ES-I3 (cell line): ENCODE data around the gene ZHX3.
"Not testable (repeated sequence)": the region's sequence is repeated elsewhere in the genome, so short reads cannot be mapped to it uniquely, and the experiment has no call there.

ENCODE experiments used
- H3K36me3 ChIP-seq: 2 replicates; pipeline ENCODE4 v1.6.1; 2013; ENCODE audit warnings: mild to moderate bottlenecking, low read length, control low read depth, moderate library complexity; ENCODE audit not compliant: insufficient read depth
- H3K4me1 ChIP-seq: 2 replicates; pipeline ENCODE4 v1.6.1; 2013; ENCODE audit warnings: mild to moderate bottlenecking, control low read depth, low read length; ENCODE audit not compliant: insufficient read depth
- H3K9ac ChIP-seq: 2 replicates; pipeline ENCODE4 v1.6.1; 2013; ENCODE audit warnings: low read depth, mild to moderate bottlenecking, low read length, moderate library complexity
- H3K9me3 ChIP-seq: 2 replicates; pipeline ENCODE4 v1.6.1; 2013; ENCODE audit warnings: mild to moderate bottlenecking, low read length, moderate library complexity; ENCODE audit not compliant: control insufficient read depth, insufficient read depth

ZHX3 gene

DNA sequence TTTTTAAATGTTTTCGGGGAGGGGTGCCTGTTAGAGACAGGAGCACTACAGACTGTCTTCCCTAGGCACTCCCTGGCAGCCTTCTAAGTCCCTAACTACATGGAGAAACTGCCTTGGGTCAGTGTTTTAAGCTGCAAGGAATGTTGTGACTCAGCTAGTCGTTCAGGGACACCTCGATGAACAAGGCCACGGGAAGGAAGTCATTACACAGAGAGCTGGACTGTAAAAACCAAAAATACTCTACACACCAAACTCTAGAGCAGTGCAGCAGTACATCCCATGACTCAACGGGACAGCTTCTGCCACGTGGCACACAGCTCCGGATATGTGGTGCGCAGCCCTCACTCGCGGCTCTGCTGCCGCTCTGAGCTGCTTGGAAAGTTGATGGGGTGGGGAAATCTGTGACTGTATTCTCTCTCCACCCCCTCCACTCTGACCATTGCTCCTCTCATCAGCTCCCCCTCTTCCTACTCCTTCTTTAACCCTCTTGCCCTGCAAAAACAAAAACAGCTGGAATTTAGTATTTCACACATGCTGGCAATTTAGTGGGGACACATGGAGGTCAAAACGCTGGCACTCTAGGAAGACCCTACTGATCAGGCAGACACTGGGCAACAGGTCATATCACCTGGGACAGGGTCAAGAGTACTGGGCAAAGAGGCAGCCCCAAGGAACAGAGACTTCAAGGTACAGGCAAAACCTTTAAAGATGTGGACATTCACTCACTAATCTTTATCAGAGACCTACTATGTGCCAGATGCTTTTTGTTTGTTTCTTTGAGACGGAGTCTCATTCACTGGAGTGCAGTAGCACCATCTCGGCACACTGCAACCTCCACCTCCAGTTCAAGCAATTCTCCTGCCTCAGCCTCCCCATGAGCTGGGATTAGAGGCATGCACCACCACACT, 12.2 kb upstream of the ZHX3 start:
- Histone ChIP-seq H3K36me3 (no peaks in the 10 kb centered on the region), H3K9me3 (no peaks in the 10 kb centered on the region), H3K4me1 (no peaks in the 10 kb centered on the region; the same call in 1 of the 2 replicates), H3K9ac (no peak overlapping the region; the same call in 1 of the 2 replicates)

DNA sequence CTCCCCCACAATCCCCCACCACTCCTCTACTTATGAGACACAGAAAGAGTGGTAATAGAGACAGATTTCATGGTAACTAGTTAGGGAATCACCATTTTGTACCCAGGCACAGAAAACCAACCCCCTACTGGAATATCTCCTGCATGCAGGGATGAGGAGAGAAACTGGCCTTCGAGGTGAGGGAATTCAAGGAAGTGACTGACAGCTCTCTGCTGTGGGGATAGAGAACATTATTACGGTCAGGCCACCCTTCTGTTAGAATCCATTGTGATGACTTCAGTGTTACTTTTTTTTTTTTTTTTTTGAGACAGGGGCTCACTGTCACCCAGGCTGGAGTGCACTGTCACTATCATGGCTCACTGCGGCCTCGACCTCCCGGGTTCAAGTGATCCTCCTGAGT, 9.6 kb upstream of the ZHX3 start:
- H3K9me3 ChIP-seq: no peaks in the 10 kb centered on the region

DNA sequence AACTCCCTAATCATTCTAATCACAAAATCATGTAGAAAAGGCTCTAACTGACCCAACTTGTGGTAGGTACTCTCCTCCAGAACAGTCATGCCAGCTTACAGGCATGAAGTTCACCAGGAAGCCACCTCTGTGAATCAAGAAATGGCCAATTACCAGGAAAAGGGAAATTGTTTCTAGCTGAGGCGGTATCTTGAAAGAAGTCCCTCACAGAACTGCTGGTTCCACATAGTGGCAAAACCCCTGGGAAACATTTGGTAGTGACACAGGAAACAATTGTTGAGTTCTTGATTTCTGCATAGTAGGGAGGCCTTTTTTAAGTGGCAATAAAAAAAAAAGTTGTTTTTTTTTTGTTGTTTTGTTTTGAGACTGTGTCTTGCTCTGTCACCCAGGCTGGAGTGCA, 3.4 kb upstream of the ZHX3 start:
- H3K4me1 ChIP-seq: peaks cover 5% of the 10 kb centered on the region
- H3K36me3 ChIP-seq: no peaks in the 10 kb centered on the region
- H3K9me3 ChIP-seq: no peaks in the 10 kb centered on the region
- no peak overlapping the region for H3K9ac ChIP-seq

More for the DNA sequence above, 9.6 kb upstream of the ZHX3 start:
- H3K36me3 ChIP-seq: no peaks in the 10 kb centered on the region
- H3K4me1 ChIP-seq: no peaks in the 10 kb centered on the region; the same call in 1 of the 2 replicates
- no peak overlapping the region for H3K9ac ChIP-seq

DNA sequence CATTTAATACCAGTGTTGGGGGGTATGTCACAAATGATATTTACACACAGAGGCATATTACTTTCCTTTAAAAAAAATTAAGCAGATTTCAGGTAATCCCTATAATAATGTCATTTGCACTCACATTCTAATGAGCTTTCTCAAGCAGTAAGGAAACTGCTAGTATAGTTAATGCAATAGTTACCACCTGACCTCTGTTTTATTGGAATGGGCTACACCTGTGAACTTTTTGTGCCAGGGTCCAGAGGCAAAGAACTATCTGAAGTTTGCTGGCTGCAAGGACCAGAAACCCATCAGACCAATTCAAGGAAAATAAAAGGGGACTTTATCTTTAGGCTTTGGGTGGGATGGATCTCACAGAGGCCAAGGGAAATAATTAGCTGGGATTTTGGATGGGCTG, 2.9 kb upstream of the ZHX3 start:
- Histone ChIP-seq H3K9me3 (no peaks in the 10 kb centered on the region), H3K4me1 (peaks cover 7% of the 10 kb centered on the region), H3K9ac (no peak overlapping the region), H3K36me3 (no peaks in the 10 kb centered on the region)

DNA sequence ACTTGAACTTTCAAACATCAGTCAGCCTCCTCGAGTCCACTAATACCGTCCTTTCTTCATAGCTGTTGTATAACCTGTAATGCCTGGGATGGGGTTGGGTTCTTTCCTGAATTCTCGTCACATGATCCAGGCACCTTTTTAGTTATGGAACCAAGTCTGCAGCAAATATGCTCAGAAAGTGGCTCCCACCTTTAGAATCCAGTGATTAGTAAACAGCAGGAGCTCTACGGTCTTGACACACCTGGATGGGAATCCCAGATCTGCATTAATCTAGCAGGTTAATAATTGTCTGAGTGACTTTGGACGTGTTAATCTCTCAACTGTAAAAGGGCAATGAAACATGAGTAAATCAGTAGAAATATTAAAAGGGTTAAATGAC, 729 bp upstream of the ZHX3 start:
- H3K4me1 ChIP-seq: peaks cover 7% of the 10 kb centered on the region
- H3K9me3 ChIP-seq: no peaks in the 10 kb centered on the region
- H3K36me3 ChIP-seq: no peaks in the 10 kb centered on the region
- H3K9ac ChIP-seq: peak overlapping the region; percentile 60

DNA sequence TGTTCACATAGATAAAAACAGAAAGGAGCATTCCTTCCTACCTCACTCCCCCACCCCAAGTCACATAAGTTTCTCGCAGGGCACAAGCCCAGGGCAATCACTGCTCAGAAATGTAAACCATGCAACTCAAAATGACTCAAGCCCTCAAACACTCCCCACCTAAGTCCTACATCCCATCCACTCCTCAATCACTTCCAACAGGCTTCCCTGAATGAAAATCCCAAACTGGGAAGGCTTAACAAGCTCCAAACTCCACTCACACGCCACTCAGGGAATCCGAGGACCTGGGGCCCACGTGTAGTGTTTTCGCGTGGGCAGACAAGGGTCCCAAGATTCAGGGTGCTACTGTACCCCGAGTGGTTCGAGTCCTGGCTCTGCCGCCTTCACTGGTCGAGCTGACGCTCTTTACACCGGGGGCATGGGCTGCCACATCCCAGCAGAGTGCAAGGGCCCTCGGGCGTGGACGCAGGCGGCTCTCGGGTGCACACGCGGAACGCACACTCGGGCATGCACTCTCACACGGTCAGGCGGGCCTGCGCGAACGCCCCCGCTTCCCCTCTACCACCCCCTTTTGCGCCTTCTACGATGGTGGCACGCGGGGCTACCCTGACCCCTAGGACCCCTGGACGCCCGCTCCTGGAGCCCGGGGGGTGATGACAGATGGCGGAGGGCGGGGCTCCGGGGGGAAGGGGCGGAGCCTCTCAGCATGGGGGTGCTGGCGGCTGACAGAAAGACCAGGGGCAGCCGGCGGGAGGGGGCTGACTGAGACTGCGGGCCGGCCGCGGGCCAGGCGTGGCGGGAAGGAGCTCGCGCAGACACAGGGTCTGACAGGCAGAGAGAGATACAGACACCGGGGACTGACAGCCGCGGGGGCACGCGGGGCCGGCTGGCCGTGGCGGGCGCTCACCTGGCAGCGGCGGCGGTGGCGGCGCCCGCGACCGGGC, 657 bp downstream of the ZHX3 start:
- H3K36me3 ChIP-seq: no peaks in the 10 kb centered on the region
- H3K4me1 ChIP-seq: peaks cover 7% of the 10 kb centered on the region
- H3K9ac ChIP-seq: peak overlapping the region; percentile 70
- no peaks in the 10 kb centered on the region for H3K9me3 ChIP-seq

DNA sequence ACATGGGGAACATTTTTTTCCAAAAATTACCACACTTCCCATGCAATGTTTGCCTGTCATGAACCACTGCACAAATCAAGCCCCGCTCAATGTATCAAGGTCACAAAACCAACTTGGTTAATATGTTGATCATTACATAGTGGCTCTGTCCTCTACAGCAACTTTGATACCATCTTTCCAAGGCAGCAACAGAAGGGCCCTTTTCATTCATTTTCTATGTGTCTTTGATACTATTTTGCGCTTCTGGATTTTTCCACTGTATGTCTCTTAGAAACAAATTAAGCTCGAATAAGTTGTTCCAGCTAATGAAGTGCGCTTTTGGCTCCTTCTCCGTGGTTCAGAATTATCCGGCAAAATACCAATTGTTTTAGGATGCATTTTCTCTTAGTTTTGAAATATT, 1.5 kb downstream of the ZHX3 start:
- H3K9me3 ChIP-seq: no peaks in the 10 kb centered on the region
- no peak overlapping the region for H3K9ac ChIP-seq
- no peaks in the 10 kb centered on the region for H3K36me3 ChIP-seq
- H3K4me1 ChIP-seq: peaks cover 7% of the 10 kb centered on the region

DNA sequence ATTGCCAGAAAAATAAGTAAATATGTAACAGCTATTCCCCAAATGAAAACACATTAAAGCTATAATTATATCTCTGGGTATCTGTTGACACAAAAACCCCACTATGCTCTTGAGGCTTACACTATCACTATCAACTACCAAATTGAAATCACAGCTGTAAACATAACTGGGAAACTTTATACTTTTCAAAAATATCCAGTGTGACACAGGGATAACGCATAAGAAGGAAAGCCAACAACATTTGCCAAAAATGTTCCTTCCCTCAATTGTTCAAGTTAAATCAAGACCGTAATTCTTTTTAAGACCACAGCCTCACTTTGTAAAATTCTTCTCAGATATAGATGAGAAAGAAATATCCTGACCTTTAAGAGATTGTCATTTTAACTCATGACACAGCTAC, 3.1 kb downstream of the ZHX3 start:
- no peak overlapping the region for H3K9ac ChIP-seq
- H3K36me3 ChIP-seq: no peaks in the 10 kb centered on the region
- H3K9me3 ChIP-seq: no peaks in the 10 kb centered on the region
- H3K4me1 ChIP-seq: peaks cover 7% of the 10 kb centered on the region

DNA sequence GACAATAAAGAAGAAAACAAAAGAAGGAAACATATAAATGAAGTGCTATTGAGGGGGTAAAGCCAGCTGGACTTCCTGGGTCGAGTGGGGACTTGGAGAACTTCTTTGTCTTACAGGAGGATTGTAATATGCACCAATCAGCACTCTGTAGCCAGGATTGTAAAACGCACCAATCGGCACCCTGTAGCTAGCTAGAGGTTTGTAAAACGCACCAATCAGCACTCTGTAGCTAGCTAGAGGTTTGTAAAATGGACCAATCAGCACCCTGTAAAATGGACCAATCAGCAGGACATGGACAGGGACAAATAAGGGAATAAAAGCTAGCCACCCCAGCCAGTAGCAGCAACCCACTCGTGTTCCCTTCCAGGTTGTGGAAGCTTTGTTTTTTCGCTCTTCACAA, 5.5 kb downstream of the ZHX3 start:
- not testable (repeated sequence) for H3K36me3 ChIP-seq, H3K9me3 ChIP-seq, H3K9ac ChIP-seq
- peaks cover 21% of the 10 kb centered on the region for H3K4me1 ChIP-seq

DNA sequence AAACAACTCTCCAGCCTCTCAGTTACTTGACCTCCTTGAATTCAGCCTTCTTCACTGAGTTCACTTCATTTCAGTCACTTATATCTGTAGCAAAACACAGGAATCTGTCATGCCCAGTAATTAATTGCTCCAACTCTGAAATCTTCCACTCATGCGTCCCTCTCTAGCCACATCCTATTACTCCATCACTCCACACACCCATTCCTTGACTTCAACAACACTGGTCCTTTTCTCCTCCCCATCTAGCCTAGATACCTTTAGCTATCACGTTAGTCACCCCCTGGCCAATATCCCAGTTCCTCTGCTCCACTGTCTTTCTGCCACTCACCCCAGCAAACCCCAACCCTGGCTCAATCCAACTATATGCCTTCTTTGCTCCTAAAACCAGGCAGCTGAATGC, 7.7 kb downstream of the ZHX3 start:
- Histone ChIP-seq H3K9ac (no peak overlapping the region), H3K9me3 (no peaks in the 10 kb centered on the region), H3K4me1 (peaks cover 14% of the 10 kb centered on the region), H3K36me3 (no peaks in the 10 kb centered on the region)

DNA sequence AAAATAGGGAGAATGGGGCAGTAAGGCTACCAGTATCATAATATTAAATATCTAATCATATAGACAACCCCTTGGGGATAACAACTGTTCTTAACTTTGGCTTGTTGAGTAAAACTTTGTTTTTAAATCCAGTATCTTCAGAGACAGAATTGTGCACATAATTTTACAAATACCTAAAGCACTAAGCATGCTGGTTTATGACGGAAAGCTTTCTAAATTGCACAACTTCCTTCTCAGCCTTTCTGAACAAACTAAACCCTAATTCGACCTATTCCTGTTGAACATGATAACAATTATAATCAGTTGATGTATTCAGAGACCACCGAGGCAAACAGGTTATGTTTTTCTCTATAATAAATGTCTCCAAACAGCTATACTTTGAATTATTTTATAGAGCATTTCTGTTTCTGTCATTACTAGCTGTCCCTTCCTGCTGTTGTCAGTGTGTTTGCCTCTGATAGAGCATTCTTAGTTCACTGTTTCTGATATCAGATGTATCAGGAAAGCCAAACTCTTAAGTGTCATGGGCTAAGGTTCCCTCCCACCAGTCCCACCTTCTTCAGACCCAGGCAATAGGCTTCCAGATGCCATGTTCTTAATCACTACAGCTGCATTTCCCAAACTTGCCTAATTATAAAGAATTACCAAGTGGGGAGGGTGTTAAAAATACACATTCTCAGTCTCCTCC, 8.7 kb downstream of the ZHX3 start:
- H3K36me3 ChIP-seq: no peaks in the 10 kb centered on the region
- no peaks in the 10 kb centered on the region for H3K9me3 ChIP-seq
- no peak overlapping the region for H3K9ac ChIP-seq
- peaks cover 14% of the 10 kb centered on the region for H3K4me1 ChIP-seq

DNA sequence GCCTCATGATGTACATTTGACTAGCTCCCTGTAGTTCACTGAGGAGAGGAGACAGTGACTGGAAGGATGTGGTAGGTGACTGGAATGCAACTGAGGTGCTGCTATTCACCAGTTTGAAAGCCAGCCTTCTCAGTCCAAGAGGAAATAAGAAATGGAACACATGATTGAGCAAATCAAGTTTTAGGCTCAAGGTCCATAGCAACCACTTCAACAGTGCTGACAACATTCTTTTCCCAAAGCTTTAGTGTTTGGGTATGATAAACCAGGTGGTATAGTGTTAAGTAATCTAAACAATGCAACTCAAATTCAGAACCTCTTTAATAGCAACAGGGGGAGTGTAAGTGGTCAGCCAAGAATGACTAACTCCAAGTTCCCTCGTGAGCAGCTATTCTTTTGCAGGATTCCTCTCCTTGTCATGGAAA, 9.2 kb downstream of the ZHX3 start:
- Histone ChIP-seq H3K36me3 (no peaks in the 10 kb centered on the region), H3K4me1 (peaks cover 14% of the 10 kb centered on the region), H3K9ac (no peak overlapping the region), H3K9me3 (no peaks in the 10 kb centered on the region)

DNA sequence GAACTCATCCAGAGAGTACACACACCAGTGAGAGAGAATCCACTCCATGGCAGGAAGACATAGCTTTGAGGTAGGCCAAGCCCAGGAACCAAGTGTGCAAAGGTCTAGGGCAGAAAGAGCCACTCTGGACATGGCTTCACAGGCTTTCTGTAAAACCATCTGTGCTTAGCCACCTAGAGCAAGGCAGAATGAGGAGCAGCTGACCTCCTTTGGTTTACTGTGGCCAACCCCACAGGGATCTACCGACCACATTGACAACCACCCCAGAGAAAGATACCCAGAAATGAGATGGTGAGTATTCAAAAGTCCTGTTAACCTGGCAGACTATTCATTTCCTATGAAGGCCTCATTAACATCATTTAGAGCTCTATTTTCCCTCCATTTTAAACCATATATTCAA, 10.5 kb downstream of the ZHX3 start:
- Histone ChIP-seq H3K36me3 (no peaks in the 10 kb centered on the region), H3K4me1 (peaks cover 14% of the 10 kb centered on the region), H3K9ac (no peak overlapping the region), H3K9me3 (no peaks in the 10 kb centered on the region)

DNA sequence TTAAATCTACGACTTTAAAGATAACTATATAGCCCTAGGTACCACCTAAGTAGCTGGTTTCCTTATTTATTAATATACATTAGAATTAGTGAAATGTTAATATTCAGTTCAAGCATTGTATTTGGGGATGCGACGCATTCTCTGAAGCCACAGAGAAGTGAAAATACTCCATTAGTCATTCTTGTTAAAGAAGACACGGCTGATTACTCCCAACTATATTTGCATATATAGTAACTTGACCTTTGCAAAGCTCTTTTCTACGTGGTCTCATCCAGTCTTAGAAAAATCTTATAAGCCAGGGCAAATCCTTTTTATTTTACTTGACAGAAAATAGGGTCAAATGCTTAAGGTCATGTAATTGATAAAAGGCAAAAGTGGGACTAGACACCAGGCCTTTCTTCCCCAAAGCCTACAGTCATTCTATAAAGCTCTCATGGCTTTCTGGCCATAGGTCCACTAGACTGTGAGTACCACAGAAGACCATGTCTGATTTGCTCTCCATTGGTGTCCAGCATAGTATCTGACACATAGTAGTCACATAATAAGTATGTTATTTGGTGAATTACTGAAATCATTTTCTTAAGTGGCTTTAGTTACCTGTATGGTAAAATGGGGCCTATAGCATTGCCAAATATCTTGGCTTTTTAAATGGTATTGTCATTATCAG, 11.3 kb downstream of the ZHX3 start:
- no peak overlapping the region for H3K9ac ChIP-seq
- H3K36me3 ChIP-seq: no peaks in the 10 kb centered on the region
- H3K4me1 ChIP-seq: peaks cover 15% of the 10 kb centered on the region
- no peaks in the 10 kb centered on the region for H3K9me3 ChIP-seq
